ENCODE results near the gene STARD3NL. TPM values are rescaled to one million over a fixed set of nuclear protein-coding genes. Genes with fewer than 3 reads are reported as not detected.

Gene STARD3NL
- total RNA-seq, 4 donors from 2014 or later, result 4.1 to 22.1 (median 17.9) TPM

DNA sequence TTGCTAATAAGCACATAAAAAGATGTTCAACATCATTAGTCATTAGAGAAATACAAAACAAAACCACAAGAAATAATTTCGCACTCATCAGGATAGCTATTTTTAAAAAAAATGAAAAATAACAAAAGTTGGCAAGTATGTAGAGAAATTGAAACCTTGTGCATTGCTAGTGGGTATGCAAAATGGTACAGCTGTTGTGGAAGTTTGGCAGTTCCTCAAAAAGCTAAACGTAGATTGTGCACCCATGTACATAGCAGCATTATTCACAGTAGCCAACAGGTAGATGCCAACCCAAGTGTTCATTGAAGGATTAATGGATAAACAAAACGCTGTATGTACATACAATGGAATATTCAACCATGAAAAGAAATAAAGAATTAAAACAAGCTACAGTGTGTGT, 35.3 kb upstream of the STARD3NL start:
- H3K27ac ChIP-seq, result no peak overlapping the region
- H3K27me3 ChIP-seq, result no peaks in the 10 kb centered on the region
- no peak overlapping the region for H3K4me3 ChIP-seq
- DNase-seq, result no peak
- 41 to 56% methylated on average over 3 of the region's 3 CpGs for WGBS, 2 donors
- H3K36me3 ChIP-seq, result no peaks in the 10 kb centered on the region
- TF ChIP-seq POLR2A (IDR thresholded peaks at IDR 0.05), result no peak
- TF ChIP-seq, protein P1, sequence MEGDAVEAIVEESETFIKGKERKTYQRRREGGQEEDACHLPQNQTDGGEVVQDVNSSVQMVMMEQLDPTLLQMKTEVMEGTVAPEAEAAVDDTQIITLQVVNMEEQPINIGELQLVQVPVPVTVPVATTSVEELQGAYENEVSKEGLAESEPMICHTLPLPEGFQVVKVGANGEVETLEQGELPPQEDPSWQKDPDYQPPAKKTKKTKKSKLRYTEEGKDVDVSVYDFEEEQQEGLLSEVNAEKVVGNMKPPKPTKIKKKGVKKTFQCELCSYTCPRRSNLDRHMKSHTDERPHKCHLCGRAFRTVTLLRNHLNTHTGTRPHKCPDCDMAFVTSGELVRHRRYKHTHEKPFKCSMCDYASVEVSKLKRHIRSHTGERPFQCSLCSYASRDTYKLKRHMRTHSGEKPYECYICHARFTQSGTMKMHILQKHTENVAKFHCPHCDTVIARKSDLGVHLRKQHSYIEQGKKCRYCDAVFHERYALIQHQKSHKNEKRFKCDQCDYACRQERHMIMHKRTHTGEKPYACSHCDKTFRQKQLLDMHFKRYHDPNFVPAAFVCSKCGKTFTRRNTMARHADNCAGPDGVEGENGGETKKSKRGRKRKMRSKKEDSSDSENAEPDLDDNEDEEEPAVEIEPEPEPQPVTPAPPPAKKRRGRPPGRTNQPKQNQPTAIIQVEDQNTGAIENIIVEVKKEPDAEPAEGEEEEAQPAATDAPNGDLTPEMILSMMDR (IDR thresholded peaks at IDR 0.05), result no peak
- H3K9me3 ChIP-seq, result no peaks in the 10 kb centered on the region
- H3K4me1 ChIP-seq, result no peaks in the 10 kb centered on the region
- intact Hi-C loops (cut with DNase I), result no loop called here

DNA sequence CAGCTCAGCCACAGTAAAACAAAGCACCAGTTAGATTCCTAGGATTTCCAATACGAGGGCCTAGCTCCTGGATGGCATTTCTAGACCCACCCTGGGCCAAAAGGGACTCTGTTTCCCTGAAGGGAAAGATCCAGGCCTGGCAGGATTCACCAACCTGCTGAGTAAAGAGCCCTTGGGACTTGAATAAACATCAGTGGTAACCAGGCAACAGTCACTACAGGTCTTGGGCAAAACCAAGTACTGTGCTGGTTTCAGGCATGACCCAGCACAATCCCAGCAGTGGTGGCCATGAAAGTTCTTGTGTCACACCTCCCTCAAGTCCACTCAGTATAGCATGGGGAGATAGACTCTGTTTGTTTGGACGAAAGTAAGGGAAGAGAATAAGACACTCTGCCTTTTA, 31.0 kb upstream of the STARD3NL start:
- Histone ChIP-seq H3K4me1 (no peaks in the 10 kb centered on the region), H3K36me3 (no peaks in the 10 kb centered on the region), H3K9me3 (no peaks in the 10 kb centered on the region), H3K27me3 (no peaks in the 10 kb centered on the region), H3K4me3 (no peak overlapping the region), H3K27ac (no peak overlapping the region)
- intact Hi-C loops (cut with DNase I), result no loop called here
- 46 to 56% methylated on average over 2 of the region's 2 CpGs for WGBS, 2 donors
- TF ChIP-seq POLR2A (IDR thresholded peaks at IDR 0.05), result no peak
- TF ChIP-seq, protein P1 (IDR thresholded peaks at IDR 0.05), result no peak
- no peak for DNase-seq

- Histone ChIP-seq H3K9me3 (no peaks in the 10 kb centered on the region), H3K4me1 (no peaks in the 10 kb centered on the region), H3K4me3 (no peak overlapping the region), H3K27me3 (peaks cover 0 to 2% (median 0%) of the 10 kb centered on the region in 4 donors), H3K27ac (no peak overlapping the region), H3K36me3 (no peaks in the 10 kb centered on the region)
- intact Hi-C loops (cut with DNase I), result no loop called here
- TF ChIP-seq POLR2A (IDR thresholded peaks at IDR 0.05), result no peak
- TF ChIP-seq, protein P1 (IDR thresholded peaks at IDR 0.05), result no peak
- no peak for DNase-seq
- 47 to 73% methylated on average over 1 of the region's 2 CpGs for WGBS, 2 donors
Observed at GRCh38 chr7:38151556-38151955, 26.5 kb upstream of the STARD3NL start.

DNA sequence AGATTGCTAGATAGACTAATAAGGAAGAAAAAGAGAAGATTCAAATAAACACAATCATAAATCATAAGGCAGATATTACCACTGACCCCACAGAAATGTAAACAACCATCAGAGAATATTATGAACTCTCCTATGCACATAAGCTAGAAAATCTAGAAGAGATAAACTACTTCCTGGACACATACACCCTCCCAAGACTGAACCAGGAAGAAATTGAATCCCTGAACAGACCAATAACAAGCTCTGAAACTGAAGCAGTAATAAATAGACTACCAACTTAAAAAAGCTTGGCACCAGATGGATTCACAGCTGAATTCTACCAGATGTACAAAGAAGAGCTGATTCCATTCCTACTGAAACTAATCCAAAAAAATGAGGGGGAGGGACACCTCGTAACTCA, 24.5 kb upstream of the STARD3NL start:
- H3K9me3 ChIP-seq, result no peaks in the 10 kb centered on the region
- no peak overlapping the region for H3K4me3 ChIP-seq
- no peak overlapping the region for H3K27ac ChIP-seq
- H3K36me3 ChIP-seq, result no peaks in the 10 kb centered on the region
- peaks cover 0 to 2% (median 0%) of the 10 kb centered on the region in 4 donors for H3K27me3 ChIP-seq
- intact Hi-C loops (cut with DNase I), result no loop called here
- no peaks in the 10 kb centered on the region for H3K4me1 ChIP-seq
- WGBS, 2 donors, result 22 to 29% methylated on average over 1 of the region's 1 CpG
- DNase-seq, result no peak
- TF ChIP-seq, protein P1 (IDR thresholded peaks at IDR 0.05), result no peak
- no peak for TF ChIP-seq POLR2A (IDR thresholded peaks at IDR 0.05)

- no peaks in the 10 kb centered on the region for H3K36me3 ChIP-seq
- H3K27me3 ChIP-seq, result peaks cover 0 to 2% (median 0%) of the 10 kb centered on the region in 4 donors
- no peak for DNase-seq
- TF ChIP-seq POLR2A (IDR thresholded peaks at IDR 0.05), result no peak
- TF ChIP-seq, protein P1 (IDR thresholded peaks at IDR 0.05), result no peak
- no peak overlapping the region for H3K27ac ChIP-seq
- no peaks in the 10 kb centered on the region for H3K4me1 ChIP-seq
- WGBS, 2 donors, result 39 to 78% methylated on average over 2 of the region's 2 CpGs
- intact Hi-C loops (cut with DNase I), result no loop called here
- H3K4me3 ChIP-seq, result no peak overlapping the region
- no peaks in the 10 kb centered on the region for H3K9me3 ChIP-seq
Observed at GRCh38 chr7:38154278-38154677, 23.8 kb upstream of the STARD3NL start.

Data from esophagus squamous epithelium (tissue), 5 donors.